Placental pericyte (primary cell): ENCODE data around the gene PKIG. TPM values are rescaled to one million over a fixed set of nuclear protein-coding genes. Genes with fewer than 3 reads are reported as not detected.

Source experiments
- total RNA-seq: library from RNA; depleted of rRNA; stranded (reverse); fragments of >200 nt; gene quantifications from 2 replicates; pipeline ENCODE4 v1.2.3, GENCODE V29; 2012

PKIG gene
- total RNA-seq = 81.6 and 122 TPM in 2 replicates

DNA sequence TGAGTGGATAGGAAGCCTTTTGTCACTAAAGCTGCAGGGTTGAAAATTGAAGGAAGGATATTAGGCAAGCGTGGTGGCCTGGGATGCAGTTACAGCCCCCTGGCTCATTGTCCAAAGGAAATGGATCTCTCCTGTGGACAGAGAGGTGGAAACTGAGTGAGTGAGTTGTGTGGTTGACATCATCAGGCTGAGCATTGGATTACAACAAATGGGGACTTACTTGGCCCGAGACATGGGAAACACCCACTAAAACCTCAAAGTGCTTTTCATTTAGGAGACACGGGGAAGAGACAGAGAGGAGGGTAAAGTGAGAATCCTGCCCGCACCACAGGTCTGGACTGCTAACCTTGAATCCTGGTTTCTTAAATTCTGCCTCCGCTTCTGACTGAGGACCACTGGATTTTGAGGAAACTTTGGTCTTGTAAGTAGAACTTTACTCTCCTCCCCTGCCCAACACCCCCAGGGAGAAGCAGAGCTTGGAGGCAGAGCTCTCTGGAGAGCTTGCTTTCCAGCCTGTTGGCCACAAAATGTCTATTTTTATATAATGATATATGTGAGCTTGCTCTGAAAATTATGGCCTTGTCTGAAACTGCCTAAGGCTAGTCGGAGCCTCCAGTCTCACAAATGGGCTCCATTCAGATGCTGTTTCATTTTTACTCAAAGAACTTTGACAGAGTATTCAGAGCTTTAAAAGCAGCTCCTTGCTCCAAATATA lies at the start of gene PKIG:
PKIG (plus strand) TSS at position 269 of the 715 bp plus-strand sequence. CDS start 31,978 bp downstream, outside the sequence.

DNA sequence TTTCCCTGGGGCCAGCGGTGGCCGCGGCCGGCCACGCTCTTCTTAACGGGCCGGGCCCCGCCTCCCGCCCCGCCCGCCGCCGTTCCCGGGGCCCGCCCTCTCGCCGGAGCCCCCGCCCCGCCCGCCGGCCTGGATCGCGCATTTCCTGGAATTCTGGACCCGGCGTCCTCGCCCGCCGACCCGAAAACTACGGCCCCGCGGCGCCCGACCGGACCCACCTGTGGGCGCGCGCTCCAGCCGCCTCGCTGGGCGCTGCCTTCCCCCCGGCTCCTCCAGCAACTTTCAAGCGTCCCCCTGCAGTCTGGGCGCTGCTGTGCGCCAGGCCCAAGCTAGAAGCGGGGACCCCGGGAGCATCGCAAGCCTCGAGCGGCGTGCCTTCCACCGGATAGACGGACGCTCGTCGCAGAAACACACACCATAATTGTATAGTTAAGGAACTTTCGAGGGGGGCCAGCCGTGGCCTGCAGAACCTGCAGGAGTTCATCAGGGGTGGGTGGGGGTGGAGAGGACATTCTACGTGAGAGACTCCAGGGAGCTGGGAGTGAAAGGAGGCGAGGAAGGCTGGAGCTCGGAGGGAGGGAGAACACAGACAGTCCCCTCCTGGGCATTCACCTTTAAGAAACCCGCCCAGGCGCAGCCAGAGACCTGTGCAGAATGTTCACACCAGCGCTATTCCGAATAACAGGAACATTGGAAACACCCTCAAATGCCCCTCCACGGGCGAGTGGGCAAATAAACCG lies 69.5 kb downstream of the PKIG start, which contains the start of gene ADA:
ADA (minus strand) TSS at position 16 of the 740 bp plus-strand sequence. CDS start 92 bp downstream, outside the sequence.

Other genes with a start within 250 kb of the PKIG start
- not detected in 2 replicates for gene R3HDML, start 245.5 kb upstream of the PKIG start, total RNA-seq
- not detected in 2 replicates for gene HNF4A, start 226.9 kb upstream of the PKIG start, total RNA-seq
- 8.1 and 19.9 TPM in 2 replicates for gene TTPAL, start 106.7 kb upstream of the PKIG start, total RNA-seq
- gene SERINC3, start 60.5 kb upstream of the PKIG start, total RNA-seq = 166 and 199 TPM in 2 replicates
- 6.9 and 10.9 TPM in 2 replicates for gene ADA, start 69.1 kb downstream of the PKIG start, total RNA-seq
- gene CCN5, start 132.8 kb downstream of the PKIG start, total RNA-seq = 0.29 and 1.3 TPM in 2 replicates
- under 0.01 TPM in 1 of 2 replicates, not detected in the other for gene KCNK15, start 163.3 kb downstream of the PKIG start, total RNA-seq
- gene RIMS4, start 228.0 kb downstream of the PKIG start, total RNA-seq = not detected in 2 replicates